ENCODE measurements around the gene SYNDIG1L. TPM values are rescaled to one million over a fixed set of nuclear protein-coding genes. Genes with fewer than 3 reads are reported as not detected.

SYNDIG1L gene
- total and polyA plus RNA-seq, 2 of the 4 experiments (the other 2 are of a cell fraction), result not detected

DNA sequence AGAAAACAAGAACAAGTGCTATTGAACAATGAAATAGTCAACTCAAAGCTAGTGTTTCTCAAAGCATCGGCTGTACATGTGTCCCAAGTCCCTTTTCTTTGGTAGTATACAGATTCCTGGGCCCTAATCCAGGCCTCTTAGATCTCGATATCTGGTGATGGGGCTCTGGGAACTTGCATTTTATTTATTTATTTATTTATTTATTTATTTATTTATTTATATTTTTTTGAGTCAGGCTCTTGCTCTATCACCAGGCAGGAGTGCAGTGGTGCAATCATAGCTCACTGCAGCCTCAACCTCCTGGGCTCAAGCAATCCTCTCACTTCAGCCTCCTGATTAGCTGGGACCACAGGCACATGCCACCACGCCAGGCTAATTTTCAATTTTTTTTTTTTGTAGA, 17.1 kb downstream of the SYNDIG1L start:
- Histone ChIP-seq H4K20me1 (ENCODE audit: insufficient read depth, low read length) (no peaks in the 10 kb centered on the region), H3K27ac (ENCODE audit: insufficient read depth, low read length) (no peak overlapping the region), H3K14ac (replicated peaks; ENCODE audit: low read depth, low read length) (no peak overlapping the region), H3K4me2 (ENCODE audit: low read depth, low read length) (no peak overlapping the region), H4K8ac (ENCODE audit: low read depth in 2 of 2, low read length in 2 of 2) (no peak overlapping the region), H3K27me3 (ENCODE audit: control insufficient read depth, insufficient read depth, low read length) (peaks cover 63% of the 10 kb centered on the region), H3K36me3 (ENCODE audit: control insufficient read depth, insufficient read depth, low read length) (no peaks in the 10 kb centered on the region), H3K79me1 (ENCODE audit: low read depth in 1 of 2, low read length in 2 of 2) (no peaks in the 10 kb centered on the region), H2AFZ (replicated peaks; ENCODE audit: low read length, poor library complexity) (no peak overlapping the region), H2BK20ac (ENCODE audit: low read depth, low read length) (no peak overlapping the region), H2BK15ac (ENCODE audit: low read depth, low read length) (no peak overlapping the region), H3K4ac (ENCODE audit: low read depth, low read length) (no peak overlapping the region), H2AK9ac (replicated peaks; ENCODE audit: low read depth, low read length, poor library complexity) (no peak overlapping the region), H3K4me1 (ENCODE audit: control insufficient read depth, insufficient read depth, low read length) (no peaks in the 10 kb centered on the region), H3K18ac (ENCODE audit: low read depth, low read length) (no peak overlapping the region), H3K9ac (ENCODE audit: low read depth, low read length) (no peak overlapping the region), H2AK5ac (ENCODE audit: low read depth, low read length) (no peak overlapping the region), H3K56ac (ENCODE audit: extremely low read depth, insufficient read depth, low read length) (no peak overlapping the region), H2BK120ac (ENCODE audit: low read depth, low read length) (no peak overlapping the region), H3K23ac (ENCODE audit: low read depth, low read length) (no peak overlapping the region), H3K9me3 (ENCODE audit: control insufficient read depth, insufficient read depth, low read length) (no peaks in the 10 kb centered on the region), H3K9me1 (ENCODE audit: insufficient read depth, low read length) (no peaks in the 10 kb centered on the region), H3K4me3 (ENCODE audit: insufficient read depth, low read depth, low read length) (no peak overlapping the region), H2BK5ac (ENCODE audit: low read depth, low read length, poor library complexity, severe bottlenecking) (no peak overlapping the region), H4K91ac (ENCODE audit: insufficient read depth, low read depth, low read length) (no peak overlapping the region), H4K5ac (ENCODE audit: low read depth, low read length) (no peak overlapping the region)
- DNase-seq (no peak), ATAC-seq (ENCODE audit: low read depth) (no peak)
- no CpG with 5 or more reads among the region's 3 CpGs for WGBS, 2 experiments (ENCODE audit: extremely low coverage in 2 of 2, insufficient read length in 1 of 2)
- TF ChIP-seq CHD1 (IDR thresholded peaks at IDR 0.05; ENCODE audit: low read depth, low read length) (no peak), SMC3 (IDR thresholded peaks at IDR 0.05; ENCODE audit: low read depth, low read length) (no peak), MXI1 (IDR thresholded peaks at IDR 0.05; ENCODE audit: borderline replicate concordance, low read depth, low read length) (no peak), RCOR1 (IDR thresholded peaks at IDR 0.05; ENCODE audit: insufficient replicate concordance, low read length) (no peak)
- TF ChIP-seq, protein P1, sequence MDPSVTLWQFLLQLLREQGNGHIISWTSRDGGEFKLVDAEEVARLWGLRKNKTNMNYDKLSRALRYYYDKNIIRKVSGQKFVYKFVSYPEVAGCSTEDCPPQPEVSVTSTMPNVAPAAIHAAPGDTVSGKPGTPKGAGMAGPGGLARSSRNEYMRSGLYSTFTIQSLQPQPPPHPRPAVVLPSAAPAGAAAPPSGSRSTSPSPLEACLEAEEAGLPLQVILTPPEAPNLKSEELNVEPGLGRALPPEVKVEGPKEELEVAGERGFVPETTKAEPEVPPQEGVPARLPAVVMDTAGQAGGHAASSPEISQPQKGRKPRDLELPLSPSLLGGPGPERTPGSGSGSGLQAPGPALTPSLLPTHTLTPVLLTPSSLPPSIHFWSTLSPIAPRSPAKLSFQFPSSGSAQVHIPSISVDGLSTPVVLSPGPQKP (IDR thresholded peaks at IDR 0.05; ENCODE audit: borderline replicate concordance, low read depth, low read length), result no peak
- CTCF ChIA-PET, result interaction anchor here (0.6 kb wide), 1 partner anchor 105 kb away, joined by 6 read pairs; no protein-coding TSS in a partner anchor
- intact Hi-C loops (cut with micrococcal nuclease), result no loop called here
- POLR2A ChIA-PET (ENCODE audit: unreplicated experiment), result no interaction called here
- in situ Hi-C loops (cut with MboI; ENCODE audit: low sequenced_read_pairs), result no loop called here
- dilution Hi-C loops (cut with HindIII; ENCODE audit: low sequenced_read_pairs, unreplicated experiment), result no loop called here
- BruUV-seq (replicated peaks), result no TSS peak
